PC-9 (cell line): ENCODE measurements around the gene GID8.

Experiments
- CTCF ChIP-seq: fragments of 200-600 bp; sonication (generic); conservative IDR thresholded peaks from 2 replicates; pipeline ENCODE4 v1.6.1; 2017; ENCODE audit warnings: mixed run types, antibody characterized with exemption, mild to moderate bottlenecking, moderate library complexity
- EZH2 ChIP-seq: fragments of 200-600 bp; sonication (generic); IDR thresholded peaks from 2 replicates; pipeline ENCODE4 v1.8.0; 2017; ENCODE audit warnings: antibody characterized with exemption, low read depth

- peak; percentile 82 for TF ChIP-seq CTCF
- no peak for TF ChIP-seq EZH2
Observed at GRCh38 chr20:62900052-62900691, 37.8 kb upstream of the GID8 start.
